Measurements from ENCODE around the gene SDK1.
"Not testable (repeated sequence)": the region's sequence is repeated elsewhere in the genome, so short reads cannot be mapped to it uniquely, and the experiment has no call there.

SDK1 gene

GRCh38 chr7:4241304-4241612, 940.2 kb downstream of the SDK1 start:
- no peak for DNase-seq

- DNase-seq, result no peak
These were observed 940.7 kb downstream of the SDK1 start for GRCh38 chr7:4241791-4242190.

- no peak for DNase-seq
These were observed 941.7 kb downstream of the SDK1 start for GRCh38 chr7:4242706-4243105.

GRCh38 chr7:4244041-4244440, 943.0 kb downstream of the SDK1 start:
- DNase-seq, result no peak

- DNase-seq, result no peak
These were observed 943.6 kb downstream of the SDK1 start for GRCh38 chr7:4244635-4245034.

GRCh38 chr7:4245135-4245865, 944.2 kb downstream of the SDK1 start:
- DNase-seq, result no peak

- no peak for DNase-seq
These were observed 944.9 kb downstream of the SDK1 start for GRCh38 chr7:4245866-4246470.

GRCh38 chr7:4246536-4246935, 945.5 kb downstream of the SDK1 start:
- no peak for DNase-seq

GRCh38 chr7:4247106-4247876, 946.2 kb downstream of the SDK1 start:
- no peak for DNase-seq

- no peak for DNase-seq
These were observed 947.2 kb downstream of the SDK1 start for GRCh38 chr7:4248295-4248694.

- no peak for DNase-seq
These were observed 948.2 kb downstream of the SDK1 start for GRCh38 chr7:4249241-4249640.

- DNase-seq, result no peak
These were observed 954.3 kb downstream of the SDK1 start for GRCh38 chr7:4255336-4255735.

- no peak for DNase-seq
These were observed 955.2 kb downstream of the SDK1 start for GRCh38 chr7:4256286-4256685.

GRCh38 chr7:4257146-4258111, 956.4 kb downstream of the SDK1 start:
- no peak for DNase-seq

GRCh38 chr7:4260116-4260515, 959.1 kb downstream of the SDK1 start:
- not testable (repeated sequence) for DNase-seq

GRCh38 chr7:4260867-4261600, 960.0 kb downstream of the SDK1 start:
- peak; percentile 88 for DNase-seq

GRCh38 chr7:4261601-4261960, 960.5 kb downstream of the SDK1 start:
- DNase-seq, result no peak

- not testable (repeated sequence) for DNase-seq
These were observed 963.2 kb downstream of the SDK1 start for GRCh38 chr7:4264206-4264605.

- DNase-seq, result no peak
These were observed 964.0 kb downstream of the SDK1 start for GRCh38 chr7:4265066-4265465.

GRCh38 chr7:4265676-4266075, 964.6 kb downstream of the SDK1 start:
- DNase-seq, result no peak

GRCh38 chr7:4266270-4267040, 965.4 kb downstream of the SDK1 start:
- DNase-seq, result no peak
